PFSK-1 (cell line): Measurements from ENCODE around the gene ZNF428.

ENCODE experiments used
- POLR2AphosphoS5 ChIP-seq: IDR thresholded peaks from 2 replicates; pipeline ENCODE4 v1.6.1; 2012; ENCODE audit warnings: low read depth, mild to moderate bottlenecking, control low read depth, low read length, moderate library complexity
- SIN3A ChIP-seq: IDR thresholded peaks from 2 replicates; pipeline ENCODE4 v1.6.1; 2012; ENCODE audit warnings: mild to moderate bottlenecking, low read length, moderate library complexity, borderline replicate concordance; ENCODE audit not compliant: insufficient read depth

GRCh38 chr19:43599635-43600295, 19.7 kb downstream of the ZNF428 start:
- no peak for TF ChIP-seq POLR2AphosphoS5
- no peak for TF ChIP-seq SIN3A
